OCI-LY3 (cell line): ENCODE data around the gene GFY.

ENCODE experiments used
- H2AFZ ChIP-seq: fragments of 200-600, 300-600 bp; shearing (Covaris generic); 2 replicates; pipeline ENCODE4 v1.6.0; 2014; ENCODE audit warnings: antibody characterized with exemption, low read depth, low read length
- H3K27ac ChIP-seq: fragments of 200-600, 300-600 bp; sonication (generic); 2 replicates; pipeline ENCODE4 v1.5.1; 2014; ENCODE audit warnings: mild to moderate bottlenecking, low read length, moderate library complexity, mixed read lengths
- H3K27me3 ChIP-seq: fragments of 200-600, 300-600 bp; sonication (generic); 2 replicates; pipeline ENCODE4 v1.6.1; 2014; ENCODE audit warnings: low read depth, low read length, mixed read lengths
- H3K36me3 ChIP-seq: fragments of 200-600, 300-600 bp; sonication (generic); replicated peaks from 2 replicates; pipeline ENCODE3; 2014; ENCODE audit warnings: low read depth, low read length, mixed read lengths
- H3K4me1 ChIP-seq: fragments of 300-600, 200-600 bp; sonication (generic); 2 replicates; pipeline ENCODE4 v1.6.1; 2014; ENCODE audit warnings: low read length, mixed read lengths
- H3K4me2 ChIP-seq: fragments of 200-600, 300-600 bp; sonication (generic); 2 replicates; pipeline ENCODE4 v1.6.1; 2014; ENCODE audit warnings: low read length, mixed read lengths
- H3K4me3 ChIP-seq: fragments of 300-600, 200-600 bp; sonication (generic); 2 replicates; pipeline ENCODE4 v1.5.1; 2014; ENCODE audit warnings: antibody characterized with exemption, mild to moderate bottlenecking, low read length, moderate library complexity
- H3K79me2 ChIP-seq: fragments of 300-600, 200-600 bp; shearing (Covaris generic); 2 replicates; pipeline ENCODE4 v1.6.1; 2014; ENCODE audit warnings: mild to moderate bottlenecking, low read length, mixed read lengths
- H3K9ac ChIP-seq: fragments of 300-600, 200-600 bp; shearing (Covaris generic); 2 replicates; pipeline ENCODE4 v1.6.0; 2014; ENCODE audit warnings: mild to moderate bottlenecking, low read length, moderate library complexity
- H3K9me3 ChIP-seq: fragments of 200-600, 300-600 bp; shearing (Covaris generic); 2 replicates; pipeline ENCODE4 v1.6.1; 2014; ENCODE audit warnings: low read length, mixed read lengths; ENCODE audit not compliant: insufficient read depth
- H4K20me1 ChIP-seq: fragments of 200-600, 300-600 bp; sonication (generic); 2 replicates; pipeline ENCODE4 v1.6.1; 2016; ENCODE audit warnings: low read length, mixed read lengths; ENCODE audit not compliant: insufficient read depth
- EZH2phosphoT487 ChIP-seq: fragments of 200-600 bp; shearing (Covaris generic); IDR thresholded peaks from 2 replicates; pipeline ENCODE4 v1.6.1; 2018; ENCODE audit warnings: antibody characterized with exemption, mixed run types, low read depth
- TF ChIP-seq, protein P1 (sequence below): fragments of 200-600, 300-600 bp; sonication (generic); IDR thresholded peaks from 2 replicates; pipeline ENCODE4 v1.5.1; 2014; ENCODE audit warnings: antibody characterized with exemption, low read length, low read depth

Gene GFY

DNA sequence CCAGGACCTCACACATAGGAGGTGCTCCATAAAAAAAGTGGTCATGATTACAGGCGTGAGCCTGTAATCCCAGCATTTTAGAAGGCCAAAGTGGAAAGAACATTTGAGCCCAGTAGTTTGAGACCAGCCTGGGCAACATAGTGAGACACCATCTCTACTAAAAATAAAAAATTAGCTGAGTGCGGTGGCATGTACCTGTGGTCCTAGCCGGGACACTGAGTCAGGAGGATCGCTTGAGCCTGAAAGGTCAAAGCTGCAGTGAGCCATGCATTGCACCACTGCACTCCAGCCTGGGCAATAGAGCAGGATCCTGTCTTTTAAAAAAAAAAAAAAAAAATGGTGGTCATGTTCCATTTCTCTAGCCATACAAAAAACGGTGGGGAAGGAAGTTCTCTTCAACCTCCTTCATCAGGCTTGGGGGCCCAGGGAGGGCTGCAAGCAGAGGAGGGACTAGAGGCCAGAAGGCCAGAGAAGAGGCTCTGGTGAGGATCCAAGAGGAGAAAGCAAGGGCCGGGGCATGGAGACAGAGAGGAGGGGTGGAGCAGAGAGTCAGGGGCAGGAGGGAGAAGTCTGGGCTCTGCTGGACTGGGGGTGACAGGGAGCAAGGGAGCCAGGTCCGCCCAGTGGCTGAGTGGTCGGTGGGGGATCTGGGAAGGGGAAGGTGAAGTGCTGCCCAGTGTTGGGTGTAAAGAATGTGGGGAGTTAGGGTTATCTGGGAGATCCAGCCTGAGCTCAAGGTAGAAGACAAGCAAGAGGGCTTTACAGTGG lies 28.3 kb upstream of the GFY start:
- H4K20me1 ChIP-seq, result no peaks in the 10 kb centered on the region
- no peak for TF ChIP-seq EZH2phosphoT487
- TF ChIP-seq, protein P1, sequence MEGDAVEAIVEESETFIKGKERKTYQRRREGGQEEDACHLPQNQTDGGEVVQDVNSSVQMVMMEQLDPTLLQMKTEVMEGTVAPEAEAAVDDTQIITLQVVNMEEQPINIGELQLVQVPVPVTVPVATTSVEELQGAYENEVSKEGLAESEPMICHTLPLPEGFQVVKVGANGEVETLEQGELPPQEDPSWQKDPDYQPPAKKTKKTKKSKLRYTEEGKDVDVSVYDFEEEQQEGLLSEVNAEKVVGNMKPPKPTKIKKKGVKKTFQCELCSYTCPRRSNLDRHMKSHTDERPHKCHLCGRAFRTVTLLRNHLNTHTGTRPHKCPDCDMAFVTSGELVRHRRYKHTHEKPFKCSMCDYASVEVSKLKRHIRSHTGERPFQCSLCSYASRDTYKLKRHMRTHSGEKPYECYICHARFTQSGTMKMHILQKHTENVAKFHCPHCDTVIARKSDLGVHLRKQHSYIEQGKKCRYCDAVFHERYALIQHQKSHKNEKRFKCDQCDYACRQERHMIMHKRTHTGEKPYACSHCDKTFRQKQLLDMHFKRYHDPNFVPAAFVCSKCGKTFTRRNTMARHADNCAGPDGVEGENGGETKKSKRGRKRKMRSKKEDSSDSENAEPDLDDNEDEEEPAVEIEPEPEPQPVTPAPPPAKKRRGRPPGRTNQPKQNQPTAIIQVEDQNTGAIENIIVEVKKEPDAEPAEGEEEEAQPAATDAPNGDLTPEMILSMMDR, result no peak
- H3K4me3 ChIP-seq, result no peak overlapping the region
- no peaks in the 10 kb centered on the region for H3K36me3 ChIP-seq
- peaks cover 2% of the 10 kb centered on the region; the same call in 1 of the 2 replicates for H3K4me1 ChIP-seq
- no peaks in the 10 kb centered on the region for H3K79me2 ChIP-seq
- no peak overlapping the region for H2AFZ ChIP-seq
- H3K9me3 ChIP-seq, result no peaks in the 10 kb centered on the region
- H3K4me2 ChIP-seq, result no peak overlapping the region
- H3K27ac ChIP-seq, result no peak overlapping the region
- H3K27me3 ChIP-seq, result no peaks in the 10 kb centered on the region
- H3K9ac ChIP-seq, result no peak overlapping the region

DNA sequence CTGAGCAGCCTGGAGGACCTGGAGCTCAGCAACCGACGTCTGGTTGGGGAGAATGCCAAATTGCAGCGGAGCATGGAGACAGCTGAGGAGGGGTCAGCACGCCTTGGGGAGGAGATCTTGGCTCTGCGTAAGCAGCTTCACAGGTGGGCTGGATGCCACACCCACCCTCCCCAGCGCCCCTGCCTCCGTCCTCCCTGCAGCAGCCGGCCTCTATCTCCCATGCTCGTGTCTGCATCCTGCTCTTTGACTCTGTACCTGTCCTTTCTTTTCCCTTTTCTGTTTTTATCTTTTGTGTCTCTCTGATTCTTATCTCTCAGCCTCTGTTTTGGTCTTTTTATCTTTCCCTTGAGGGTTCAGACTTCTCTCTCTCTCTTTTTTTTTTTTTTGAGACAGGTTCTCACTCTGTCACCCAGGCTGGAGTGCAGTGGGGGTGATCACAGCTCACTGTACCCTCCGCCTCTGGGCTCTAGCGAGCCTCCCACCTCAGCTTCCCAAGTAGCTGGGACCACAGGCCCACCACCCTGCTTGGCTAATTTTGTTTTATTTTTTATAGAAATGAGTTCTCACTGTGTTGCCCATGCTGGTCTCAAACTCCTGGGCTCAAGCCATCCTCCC lies 27.1 kb upstream of the GFY start:
- Histone ChIP-seq H3K27ac (no peak overlapping the region), H3K9ac (no peak overlapping the region), H3K27me3 (no peaks in the 10 kb centered on the region), H4K20me1 (no peaks in the 10 kb centered on the region), H3K4me2 (no peak overlapping the region), H3K9me3 (no peaks in the 10 kb centered on the region), H3K79me2 (no peaks in the 10 kb centered on the region), H3K4me1 (no peaks in the 10 kb centered on the region), H2AFZ (no peak overlapping the region), H3K4me3 (no peak overlapping the region), H3K36me3 (no peaks in the 10 kb centered on the region)
- no peak for TF ChIP-seq EZH2phosphoT487
- TF ChIP-seq, protein P1, result no peak

DNA sequence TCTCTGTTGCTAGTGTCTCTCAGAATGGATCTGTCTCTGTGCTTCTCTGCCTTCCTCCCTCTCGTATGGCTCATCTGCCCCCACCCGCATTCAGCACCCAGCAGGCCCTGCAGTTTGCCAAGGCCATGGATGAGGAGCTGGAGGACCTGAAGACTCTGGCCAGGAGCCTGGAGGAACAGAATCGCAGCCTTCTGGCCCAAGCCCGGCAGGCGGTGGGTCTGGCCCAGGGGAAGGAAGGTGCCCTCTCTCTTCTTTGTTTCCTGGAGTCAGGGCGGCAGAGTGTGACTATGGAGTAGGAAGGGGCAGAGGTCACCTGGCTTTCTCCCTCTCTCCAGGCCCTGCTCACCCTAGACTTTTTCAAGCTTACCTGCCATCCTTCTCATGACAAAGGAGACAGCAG lies 26.3 kb upstream of the GFY start:
- Histone ChIP-seq H3K27me3 (no peaks in the 10 kb centered on the region), H3K4me2 (no peak overlapping the region)

DNA sequence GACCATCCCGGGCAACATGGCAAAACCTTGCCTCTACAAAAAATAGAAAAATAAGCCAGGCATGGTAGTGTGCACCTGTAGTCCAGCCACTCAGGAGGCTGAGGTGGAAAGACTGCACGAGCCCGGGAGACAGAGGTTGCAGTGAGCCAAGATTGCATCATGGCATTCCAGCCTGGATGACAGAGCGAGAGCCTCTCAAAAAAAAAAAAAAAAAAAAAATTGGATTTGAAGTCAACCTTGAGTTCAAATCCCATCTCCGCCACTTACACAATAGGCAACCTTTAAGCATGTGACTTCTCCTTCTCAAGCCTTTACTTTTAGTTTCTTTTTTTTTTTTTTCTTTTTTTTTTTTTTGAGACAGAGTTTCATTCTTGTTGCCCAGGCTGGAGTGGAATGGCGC lies 25.2 kb upstream of the GFY start:
- Histone ChIP-seq H3K27me3 (no peaks in the 10 kb centered on the region), H2AFZ (no peak overlapping the region), H3K4me2 (no peak overlapping the region), H3K4me1 (no peaks in the 10 kb centered on the region), H3K4me3 (no peak overlapping the region), H3K36me3 (no peaks in the 10 kb centered on the region), H4K20me1 (no peaks in the 10 kb centered on the region), H3K79me2 (no peaks in the 10 kb centered on the region), H3K27ac (no peak overlapping the region), H3K9me3 (no peaks in the 10 kb centered on the region), H3K9ac (no peak overlapping the region)
- no peak for TF ChIP-seq EZH2phosphoT487
- TF ChIP-seq, protein P1, result no peak

More for the DNA sequence above, 26.3 kb upstream of the GFY start:
- no peak for TF ChIP-seq EZH2phosphoT487
- TF ChIP-seq, protein P1, result no peak
- Histone ChIP-seq H3K9ac (no peak overlapping the region), H3K4me1 (no peaks in the 10 kb centered on the region), H4K20me1 (no peaks in the 10 kb centered on the region), H3K27ac (no peak overlapping the region), H3K4me3 (no peak overlapping the region), H3K9me3 (no peaks in the 10 kb centered on the region), H3K79me2 (no peaks in the 10 kb centered on the region), H3K36me3 (no peaks in the 10 kb centered on the region), H2AFZ (no peak overlapping the region)
